T-helper 17 cell (primary cell): Measurements from ENCODE around the gene ODF2L. TPM values are rescaled to one million over a fixed set of nuclear protein-coding genes. Genes with fewer than 3 reads are reported as not detected.
A peak's percentile ranks its signal among the peaks of the same experiment; 100 is the strongest.
"Not testable (repeated sequence)": the region's sequence is repeated elsewhere in the genome, so short reads cannot be mapped to it uniquely, and the experiment has no call there.

Experiments used
- ATAC-seq: fragments of 150-1000 bp; cut with Tn5 transposase; 2 replicates; pipeline ENCODE4 v1.10.0; 2021; ENCODE audit warnings: mild to moderate bottlenecking, moderate library complexity
- DNase-seq, 3 donors: peaks; one replicate each; pipeline versions ENCODE4 v3.0.0 to v3.0.0-alpha.2; 2020 to 2021
- H3K9me3 ChIP-seq: one replicate; pipeline ENCODE4 v1.7.0; 2013; ENCODE audit warnings: low read length, mild to moderate bottlenecking; ENCODE audit not compliant: control insufficient read depth, poor library complexity, severe bottlenecking
- H3K27ac Mint-ChIP-seq: one replicate; pipeline ENCODE4 v1.8.0; 2022; ENCODE audit warnings: mild to moderate bottlenecking, moderate library complexity, mixed read lengths
- H3K27me3 Mint-ChIP-seq: one replicate; pipeline ENCODE4 v1.8.0; 2022; ENCODE audit warnings: mixed read lengths
- H3K36me3 Mint-ChIP-seq: one replicate; pipeline ENCODE4 v1.8.0; 2022; ENCODE audit warnings: low read depth, mixed read lengths
- H3K4me1 Mint-ChIP-seq: one replicate; pipeline ENCODE4 v1.8.0; 2022; ENCODE audit warnings: mild to moderate bottlenecking, mixed read lengths
- H3K4me3 Mint-ChIP-seq: one replicate; pipeline ENCODE4 v1.8.0; 2022; ENCODE audit warnings: mild to moderate bottlenecking, moderate library complexity, mixed read lengths
- total RNA-seq, 4 donors: library from RNA in 2 of 4; stranded (reverse) in 2 of 4; gene quantifications; one replicate each; pipeline ENCODE4 v1.2.3 and lab custom pipeline; 2022 to 2026

Gene ODF2L
- total RNA-seq, 2 donors from 2014 or later, result 122 to 145 TPM

- H3K9me3 ChIP-seq, result peaks cover 3% of the 10 kb centered on the region
- Mint-ChIP-seq H3K27me3 (no peaks in the 10 kb centered on the region), H3K4me1 (peaks cover 4% of the 10 kb centered on the region), H3K36me3 (peaks cover 14% of the 10 kb centered on the region), H3K27ac (no peak overlapping the region), H3K4me3 (no peak overlapping the region)
- ATAC-seq (no peak), DNase-seq (no peak)
These were observed 17.3 kb downstream of the ODF2L start for GRCh38 chr1:86378813-86379212.

- no peak overlapping the region for H3K4me3 Mint-ChIP-seq
- H3K27me3 Mint-ChIP-seq, result no peaks in the 10 kb centered on the region
- peaks cover 2% of the 10 kb centered on the region for H3K4me1 Mint-ChIP-seq
- no peak overlapping the region for H3K27ac Mint-ChIP-seq
- H3K9me3 ChIP-seq, result peaks cover 3% of the 10 kb centered on the region
- DNase-seq (no peak), ATAC-seq (no peak)
- peaks cover 16% of the 10 kb centered on the region for H3K36me3 Mint-ChIP-seq
These were observed 18.8 kb downstream of the ODF2L start for GRCh38 chr1:86377341-86377740.

- Mint-ChIP-seq H3K27ac (no peak overlapping the region), H3K27me3 (no peaks in the 10 kb centered on the region), H3K4me3 (no peak overlapping the region), H3K4me1 (peaks cover 4% of the 10 kb centered on the region), H3K36me3 (peaks cover 18% of the 10 kb centered on the region)
- DNase-seq, result no peak
- no peak for ATAC-seq
- peaks cover 3% of the 10 kb centered on the region for H3K9me3 ChIP-seq
These were observed 20.4 kb downstream of the ODF2L start for GRCh38 chr1:86375688-86376087.

GRCh38 chr1:86370601-86371022 lies 25.5 kb downstream of the ODF2L start:
- Mint-ChIP-seq H3K4me1 (peaks cover 2% of the 10 kb centered on the region), H3K27ac (no peak overlapping the region), H3K27me3 (no peaks in the 10 kb centered on the region), H3K4me3 (no peak overlapping the region), H3K36me3 (peaks cover 13% of the 10 kb centered on the region)
- ATAC-seq (no peak), DNase-seq (no peak)
- H3K9me3 ChIP-seq, result no peaks in the 10 kb centered on the region

GRCh38 chr1:86365896-86366295 lies 30.2 kb downstream of the ODF2L start:
- peaks cover 3% of the 10 kb centered on the region for H3K4me1 Mint-ChIP-seq
- H3K9me3 ChIP-seq, result no peaks in the 10 kb centered on the region
- no peak overlapping the region for H3K4me3 Mint-ChIP-seq
- ATAC-seq (no peak), DNase-seq (no peak)
- peaks cover 15% of the 10 kb centered on the region for H3K36me3 Mint-ChIP-seq
- no peak overlapping the region for H3K27ac Mint-ChIP-seq
- no peaks in the 10 kb centered on the region for H3K27me3 Mint-ChIP-seq

GRCh38 chr1:86362807-86363206 lies 33.3 kb downstream of the ODF2L start:
- no peaks in the 10 kb centered on the region for H3K9me3 ChIP-seq
- peaks cover 20% of the 10 kb centered on the region for H3K36me3 Mint-ChIP-seq
- ATAC-seq (no peak), DNase-seq (no peak)
- H3K4me3 Mint-ChIP-seq, result no peak overlapping the region
- H3K27me3 Mint-ChIP-seq, result no peaks in the 10 kb centered on the region
- H3K27ac Mint-ChIP-seq, result peak overlapping the region; percentile 86
- peaks cover 5% of the 10 kb centered on the region for H3K4me1 Mint-ChIP-seq

GRCh38 chr1:86357796-86358195 lies 38.3 kb downstream of the ODF2L start:
- peaks cover 5% of the 10 kb centered on the region for H3K4me1 Mint-ChIP-seq
- no peak overlapping the region for H3K4me3 Mint-ChIP-seq

GRCh38 chr1:86356247-86356646 lies 39.9 kb downstream of the ODF2L start:
- no peak overlapping the region for H3K4me3 Mint-ChIP-seq
- no peaks in the 10 kb centered on the region for H3K9me3 ChIP-seq
- H3K27ac Mint-ChIP-seq, result no peak overlapping the region
- DNase-seq (no peak), ATAC-seq (no peak)
- peaks cover 2% of the 10 kb centered on the region for H3K4me1 Mint-ChIP-seq
- H3K27me3 Mint-ChIP-seq, result no peaks in the 10 kb centered on the region
- H3K36me3 Mint-ChIP-seq, result peaks cover 11% of the 10 kb centered on the region

More at GRCh38 chr1:86357796-86358195, 38.3 kb downstream of the ODF2L start:
- no peaks in the 10 kb centered on the region for H3K9me3 ChIP-seq
- H3K27ac Mint-ChIP-seq, result no peak overlapping the region
- no peaks in the 10 kb centered on the region for H3K27me3 Mint-ChIP-seq
- DNase-seq (no peak), ATAC-seq (no peak)
- H3K36me3 Mint-ChIP-seq, result peaks cover 16% of the 10 kb centered on the region

- Mint-ChIP-seq H3K4me3 (no peak overlapping the region), H3K27me3 (no peaks in the 10 kb centered on the region), H3K27ac (no peak overlapping the region), H3K4me1 (no peaks in the 10 kb centered on the region), H3K36me3 (peaks cover 6% of the 10 kb centered on the region)
- no peak for DNase-seq
- peaks cover 3% of the 10 kb centered on the region for H3K9me3 ChIP-seq
- ATAC-seq, result no peak
These were observed 44.0 kb downstream of the ODF2L start for GRCh38 chr1:86352086-86352485.

GRCh38 chr1:86350230-86350629 lies 45.9 kb downstream of the ODF2L start:
- H3K27me3 Mint-ChIP-seq, H3K36me3 Mint-ChIP-seq, H3K27ac Mint-ChIP-seq, DNase-seq, H3K9me3 ChIP-seq, ATAC-seq, H3K4me1 Mint-ChIP-seq, H3K4me3 Mint-ChIP-seq: not testable (repeated sequence)

- Mint-ChIP-seq H3K4me1 (no peaks in the 10 kb centered on the region), H3K27ac (no peak overlapping the region), H3K27me3 (no peaks in the 10 kb centered on the region), H3K4me3 (no peak overlapping the region), H3K36me3 (no peaks in the 10 kb centered on the region)
- peaks cover 3% of the 10 kb centered on the region for H3K9me3 ChIP-seq
- DNase-seq, result no peak
- ATAC-seq, result no peak
These were observed 49.7 kb downstream of the ODF2L start for GRCh38 chr1:86346388-86346787.

- H3K36me3 Mint-ChIP-seq, result no peaks in the 10 kb centered on the region
- DNase-seq (no peak), ATAC-seq (no peak)
- no peak overlapping the region for H3K27ac Mint-ChIP-seq
- no peaks in the 10 kb centered on the region for H3K9me3 ChIP-seq
- no peaks in the 10 kb centered on the region for H3K27me3 Mint-ChIP-seq
- no peak overlapping the region for H3K4me3 Mint-ChIP-seq
- H3K4me1 Mint-ChIP-seq, result no peaks in the 10 kb centered on the region
These were observed 51.1 kb downstream of the ODF2L start for GRCh38 chr1:86345042-86345441.

- Mint-ChIP-seq H3K4me3 (no peak overlapping the region), H3K36me3 (no peaks in the 10 kb centered on the region), H3K27me3 (no peaks in the 10 kb centered on the region), H3K4me1 (no peaks in the 10 kb centered on the region), H3K27ac (no peak overlapping the region)
- no peak for ATAC-seq
- no peak for DNase-seq
- H3K9me3 ChIP-seq, result no peaks in the 10 kb centered on the region
These were observed 56.2 kb downstream of the ODF2L start for GRCh38 chr1:86339906-86340305.

GRCh38 chr1:86339014-86339812 lies 56.9 kb downstream of the ODF2L start:
- no peak for ATAC-seq

More at GRCh38 chr1:86339014-86339812, 56.9 kb downstream of the ODF2L start:
- H3K27me3 Mint-ChIP-seq, result no peaks in the 10 kb centered on the region
- no peak for DNase-seq
- no peaks in the 10 kb centered on the region for H3K9me3 ChIP-seq
- no peak overlapping the region for H3K4me3 Mint-ChIP-seq
- no peaks in the 10 kb centered on the region for H3K36me3 Mint-ChIP-seq
- no peaks in the 10 kb centered on the region for H3K4me1 Mint-ChIP-seq
- H3K27ac Mint-ChIP-seq, result no peak overlapping the region
